GM21381 (cell line): ENCODE data around the gene TACR3.
"Not testable (repeated sequence)": the region's sequence is repeated elsewhere in the genome, so short reads cannot be mapped to it uniquely, and the experiment has no call there.

Source experiments
- ATAC-seq: cut with Tn5 transposase; IDR thresholded peaks from one replicate; pipeline ENCODE4 v1.9.1; 2021; ENCODE audit warnings: mild to moderate bottlenecking, moderate library complexity; ENCODE audit not compliant: unreplicated experiment

The TACR3 gene, protein sequence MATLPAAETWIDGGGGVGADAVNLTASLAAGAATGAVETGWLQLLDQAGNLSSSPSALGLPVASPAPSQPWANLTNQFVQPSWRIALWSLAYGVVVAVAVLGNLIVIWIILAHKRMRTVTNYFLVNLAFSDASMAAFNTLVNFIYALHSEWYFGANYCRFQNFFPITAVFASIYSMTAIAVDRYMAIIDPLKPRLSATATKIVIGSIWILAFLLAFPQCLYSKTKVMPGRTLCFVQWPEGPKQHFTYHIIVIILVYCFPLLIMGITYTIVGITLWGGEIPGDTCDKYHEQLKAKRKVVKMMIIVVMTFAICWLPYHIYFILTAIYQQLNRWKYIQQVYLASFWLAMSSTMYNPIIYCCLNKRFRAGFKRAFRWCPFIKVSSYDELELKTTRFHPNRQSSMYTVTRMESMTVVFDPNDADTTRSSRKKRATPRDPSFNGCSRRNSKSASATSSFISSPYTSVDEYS

DNA sequence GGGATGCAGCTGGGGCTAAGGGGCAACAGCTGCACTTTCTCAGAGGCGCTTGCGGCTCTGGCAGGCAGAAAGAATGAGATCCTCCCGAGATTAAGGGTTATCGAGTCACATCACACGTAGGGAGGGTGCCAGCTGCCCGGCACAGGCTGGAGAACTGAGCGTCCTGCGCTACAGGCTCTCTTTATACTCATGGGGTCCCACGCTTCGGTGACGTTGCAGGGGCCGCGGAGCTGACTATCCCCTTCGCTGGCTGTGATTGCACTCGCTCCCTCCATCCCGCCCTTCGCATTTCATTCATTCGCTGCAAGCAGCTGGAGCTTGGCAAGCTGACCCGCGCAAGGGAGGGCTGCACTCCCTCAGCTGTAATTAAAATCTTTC is at the start of gene TACR3:
TSS of gene TACR3 (minus strand) at position 156 of the 378 bp plus-strand sequence. CDS start 310 bp downstream, outside the sequence.
- ATAC-seq = no peak

DNA sequence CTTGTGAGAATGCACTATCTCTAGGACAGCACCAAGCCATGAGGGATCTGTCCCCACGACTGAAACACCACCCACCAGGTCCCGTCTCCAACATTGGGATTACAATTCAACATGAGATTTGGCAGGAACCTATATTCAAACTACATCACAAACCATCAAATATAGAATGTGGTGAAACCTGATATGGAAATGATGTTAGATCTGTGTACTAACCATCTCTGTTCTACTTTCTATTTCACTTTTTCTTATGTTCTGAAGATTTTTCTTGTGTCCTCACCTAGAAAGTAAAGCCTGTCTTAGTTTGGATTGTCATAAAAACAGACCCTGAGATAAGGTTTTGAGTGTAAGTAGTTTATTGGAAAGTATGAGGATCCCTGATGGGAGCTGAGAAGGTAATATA is 37.8 kb upstream of the TACR3 start:
- ATAC-seq = no peak

DNA sequence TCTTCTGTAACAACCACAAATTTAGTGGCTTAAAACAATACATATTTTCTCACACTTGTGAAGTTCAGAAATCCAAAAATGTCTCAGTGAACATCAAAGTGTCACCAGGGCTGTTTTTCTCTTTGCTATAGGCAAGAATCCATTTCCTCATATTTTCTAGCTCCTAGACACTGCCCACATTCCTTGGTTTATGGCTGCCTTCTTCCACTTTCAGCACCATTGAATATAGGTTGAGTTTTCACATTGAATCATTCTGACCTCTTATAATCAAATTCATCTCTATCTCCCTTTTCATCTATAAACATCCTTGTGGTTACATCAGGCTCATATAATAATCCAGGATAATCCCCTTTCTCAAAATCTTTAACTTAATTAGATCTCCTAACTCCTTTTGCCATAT is 37.0 kb upstream of the TACR3 start:
- no peak for ATAC-seq

DNA sequence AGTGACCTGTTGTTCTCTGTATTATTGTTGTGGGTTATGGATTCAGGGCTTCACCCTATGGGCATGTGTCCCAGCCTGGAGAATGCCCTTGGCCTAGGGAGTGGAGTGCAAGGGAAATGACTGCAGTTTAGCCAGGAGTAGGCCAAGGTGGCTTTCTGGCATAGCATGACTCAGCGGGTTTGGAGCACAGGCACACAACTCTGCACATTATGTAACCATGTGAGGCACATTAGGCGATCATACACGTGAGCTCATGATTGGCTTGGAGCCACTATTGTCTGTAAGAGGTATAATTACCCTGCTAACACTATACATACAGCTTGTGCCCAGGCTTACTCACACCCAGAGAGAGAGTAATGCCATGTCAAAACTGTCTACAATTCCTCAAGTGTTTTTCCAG is 35.1 kb upstream of the TACR3 start:
- no peak for ATAC-seq

DNA sequence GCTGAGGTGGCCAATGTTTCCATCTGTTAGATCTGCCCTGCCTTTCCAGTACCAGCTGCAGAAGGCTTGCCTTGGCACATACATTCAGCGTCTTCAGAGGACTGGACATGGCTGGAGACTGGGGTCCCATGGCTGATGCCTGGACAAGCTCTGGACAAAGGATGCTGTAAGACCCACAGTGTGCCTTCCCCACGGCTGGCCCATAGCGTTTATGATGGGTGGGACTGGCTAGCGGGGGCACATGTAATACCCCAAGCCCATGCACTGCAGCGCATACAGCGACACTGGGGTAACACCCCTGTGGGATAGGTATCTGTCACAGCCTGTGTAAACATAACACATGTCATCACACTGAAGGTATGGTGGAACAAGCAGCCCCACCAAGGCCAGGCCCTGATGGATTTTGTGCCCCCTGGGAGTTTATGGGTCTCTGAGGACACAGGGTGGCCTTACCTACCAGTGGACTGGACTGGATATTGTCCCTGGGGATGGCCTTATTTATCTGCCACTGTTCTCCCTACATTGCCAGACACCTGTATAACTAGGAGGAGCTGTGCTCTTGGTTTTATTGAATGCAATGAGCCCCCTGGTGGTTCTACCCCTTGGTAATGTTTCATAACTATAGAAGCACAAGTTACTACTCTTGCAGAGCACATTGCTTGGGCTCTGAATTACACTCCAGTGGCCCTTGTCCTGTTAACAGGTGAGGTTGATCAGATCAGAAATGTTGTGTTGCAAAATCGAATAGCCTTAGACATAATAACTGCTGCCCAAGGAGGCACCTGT is 34.3 kb upstream of the TACR3 start:
- no peak for ATAC-seq

DNA sequence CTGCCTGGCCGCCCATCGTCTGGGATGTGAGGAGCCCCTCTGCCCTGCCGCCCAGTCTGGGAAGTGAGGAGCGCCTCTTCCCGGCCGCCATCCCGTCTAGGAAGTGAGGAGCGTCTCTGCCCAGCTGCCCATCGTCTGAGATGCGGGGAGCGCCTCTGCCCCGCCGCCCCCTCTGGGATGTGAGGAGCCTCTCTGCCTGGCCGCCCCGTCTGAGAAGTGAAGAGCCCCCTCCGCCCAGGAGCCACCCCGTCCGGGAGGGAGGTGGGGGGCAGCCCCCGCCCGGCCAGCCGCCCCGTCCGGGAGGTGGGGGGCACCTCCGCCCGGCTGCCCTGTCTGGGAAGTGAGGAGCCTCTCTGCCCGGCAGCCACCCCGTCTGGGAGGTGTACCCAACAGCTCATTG is 3.4 kb upstream of the TACR3 start:
- ATAC-seq = not testable (repeated sequence)

DNA sequence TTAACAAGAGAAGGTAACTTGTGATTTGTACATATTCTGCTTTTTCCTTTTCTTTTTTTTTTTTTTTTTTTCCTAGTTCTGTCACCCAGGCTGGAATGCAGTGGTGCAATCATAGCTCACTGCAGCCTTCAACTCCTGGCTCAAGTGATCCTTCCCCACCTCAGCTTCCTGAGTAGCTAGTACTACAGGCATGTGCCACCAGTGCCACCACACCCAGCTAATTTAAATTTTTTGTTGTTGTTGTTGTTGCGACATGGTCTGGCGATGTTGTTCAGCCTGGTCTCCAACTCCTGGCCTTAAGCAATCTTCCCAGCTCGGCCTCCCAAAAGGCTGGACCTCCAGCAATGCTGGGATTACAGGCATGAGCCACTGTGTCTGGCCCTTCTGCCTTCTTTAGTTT is 1.5 kb upstream of the TACR3 start:
- no peak for ATAC-seq

DNA sequence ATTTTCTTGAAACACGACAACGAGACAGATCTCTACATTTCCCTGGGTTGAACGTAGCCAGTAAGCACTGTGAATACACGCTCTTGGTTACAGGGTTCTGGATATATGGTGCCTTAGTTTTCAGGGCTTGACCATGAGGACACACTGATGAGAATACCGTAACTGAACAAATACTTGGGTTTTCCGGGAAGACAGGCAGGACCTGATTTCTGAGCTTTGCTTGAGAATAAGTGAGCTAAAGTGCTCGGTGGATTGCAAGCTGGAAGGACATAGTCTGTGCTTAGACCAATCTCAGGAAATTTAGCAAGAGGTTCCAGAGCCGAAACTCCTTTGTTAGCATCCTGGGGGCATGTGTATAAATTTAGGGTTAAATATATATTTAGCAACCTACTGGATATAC is 876 bp upstream of the TACR3 start:
- no peak for ATAC-seq

DNA sequence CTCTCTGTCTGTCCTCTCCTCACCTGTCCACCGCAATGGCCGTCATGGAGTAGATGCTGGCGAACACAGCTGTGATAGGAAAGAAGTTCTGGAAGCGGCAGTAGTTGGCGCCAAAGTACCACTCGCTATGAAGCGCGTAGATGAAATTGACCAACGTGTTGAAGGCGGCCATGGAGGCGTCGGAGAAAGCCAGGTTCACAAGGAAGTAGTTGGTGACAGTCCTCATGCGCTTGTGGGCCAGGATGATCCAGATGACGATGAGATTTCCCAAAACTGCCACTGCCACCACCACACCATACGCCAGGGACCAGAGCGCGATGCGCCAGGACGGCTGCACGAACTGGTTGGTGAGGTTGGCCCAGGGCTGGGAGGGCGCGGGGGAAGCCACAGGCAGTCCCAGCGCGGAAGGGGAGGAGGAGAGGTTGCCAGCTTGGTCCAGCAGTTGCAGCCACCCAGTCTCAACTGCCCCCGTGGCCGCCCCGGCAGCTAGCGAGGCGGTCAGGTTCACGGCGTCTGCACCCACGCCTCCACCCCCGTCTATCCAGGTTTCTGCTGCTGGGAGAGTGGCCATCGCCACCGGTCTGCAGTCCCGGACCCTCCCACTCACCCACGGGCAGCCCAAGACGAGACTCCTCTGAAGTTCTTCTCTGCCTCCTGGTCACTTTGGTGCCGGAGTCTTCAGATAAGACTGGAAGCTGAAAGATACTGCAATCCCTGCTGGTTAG is 518 bp downstream of the TACR3 start:
- ATAC-seq = no peak

DNA sequence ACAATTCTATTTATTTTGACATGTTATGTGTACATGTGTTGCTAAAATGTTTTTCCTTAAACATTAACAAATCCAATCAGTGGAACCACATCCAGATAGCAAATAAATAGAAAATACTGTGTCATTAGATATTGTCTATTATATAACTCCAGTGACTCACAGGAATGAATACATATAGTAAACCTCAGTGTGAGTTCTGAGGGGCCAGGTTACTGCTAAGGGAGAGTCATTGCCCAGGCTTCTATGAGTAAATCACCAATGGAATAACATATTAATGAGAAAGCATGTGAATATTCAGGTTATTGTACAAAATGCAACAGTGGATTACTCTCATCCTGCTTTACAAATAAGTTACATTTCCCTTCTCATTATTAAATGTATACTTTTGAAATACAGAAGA is 27.2 kb downstream of the TACR3 start:
- no peak for ATAC-seq

DNA sequence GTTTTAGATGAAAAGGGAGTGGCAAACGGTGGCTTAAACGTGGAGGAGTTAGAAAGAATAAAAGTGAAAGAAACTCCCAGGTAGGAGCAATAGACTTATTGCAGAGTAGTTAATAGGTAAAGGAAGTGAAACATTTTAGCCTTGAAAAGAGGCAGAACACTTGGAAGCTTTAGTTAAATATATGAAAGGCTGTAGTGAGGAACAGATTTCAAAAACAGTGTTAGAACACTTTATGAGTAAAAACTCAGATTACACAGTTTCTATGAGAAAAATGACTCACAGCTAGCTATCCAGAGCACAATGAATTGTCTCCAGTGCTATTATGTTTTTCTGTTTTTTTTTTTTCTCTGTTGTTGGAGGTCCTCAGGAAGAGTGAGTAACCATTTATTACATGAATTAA is 45.8 kb downstream of the TACR3 start:
- ATAC-seq = no peak

DNA sequence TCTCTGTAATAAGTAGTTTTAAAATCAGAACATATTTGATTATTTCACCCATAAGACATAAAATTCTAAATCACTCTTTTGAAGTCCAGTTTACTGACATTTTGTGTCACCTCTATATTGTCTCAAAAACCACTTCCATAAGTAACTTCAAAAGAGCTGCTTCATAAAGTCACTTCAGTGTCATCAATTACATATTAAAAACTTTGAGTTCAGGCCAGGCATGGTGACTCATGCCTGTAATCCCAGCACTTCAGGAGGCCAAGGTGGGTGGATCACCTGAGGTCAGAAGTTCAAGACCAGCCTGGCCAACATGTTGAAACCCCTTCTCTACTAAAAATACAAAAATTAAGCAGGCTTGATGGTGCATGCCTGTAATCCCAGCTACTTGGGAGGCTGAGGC is 53.0 kb downstream of the TACR3 start:
- ATAC-seq = not testable (repeated sequence)

DNA sequence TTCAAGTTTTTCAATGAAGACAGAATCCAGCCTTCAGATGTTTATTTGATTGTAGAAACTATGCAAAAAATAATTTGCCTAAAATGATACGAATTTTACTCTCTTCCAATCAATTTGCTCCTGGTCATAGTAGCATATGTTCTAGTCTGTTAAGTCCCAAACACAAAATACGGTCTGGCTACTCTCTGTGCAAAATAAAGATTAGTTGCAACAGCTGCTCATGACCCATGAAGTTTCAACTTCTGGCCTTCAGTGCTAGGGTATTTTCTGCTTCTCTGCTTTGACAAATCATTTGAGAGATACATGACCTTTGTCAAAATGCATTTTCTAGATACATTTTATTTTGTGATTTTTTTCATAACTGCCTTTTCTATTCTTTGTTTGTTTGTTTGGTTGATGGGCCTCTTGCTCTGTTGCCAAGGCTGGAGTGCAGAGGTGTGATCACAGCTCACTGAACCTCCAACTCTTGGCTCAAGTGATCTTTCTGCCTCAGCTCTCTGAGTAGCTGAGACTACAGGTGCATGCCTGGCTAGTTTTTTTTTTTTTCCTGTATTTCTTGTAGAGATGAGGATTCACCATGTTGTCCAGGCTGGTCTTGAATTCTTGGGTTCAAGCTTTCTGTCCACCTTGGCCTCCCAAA is 55.2 kb downstream of the TACR3 start:
- no peak for ATAC-seq

DNA sequence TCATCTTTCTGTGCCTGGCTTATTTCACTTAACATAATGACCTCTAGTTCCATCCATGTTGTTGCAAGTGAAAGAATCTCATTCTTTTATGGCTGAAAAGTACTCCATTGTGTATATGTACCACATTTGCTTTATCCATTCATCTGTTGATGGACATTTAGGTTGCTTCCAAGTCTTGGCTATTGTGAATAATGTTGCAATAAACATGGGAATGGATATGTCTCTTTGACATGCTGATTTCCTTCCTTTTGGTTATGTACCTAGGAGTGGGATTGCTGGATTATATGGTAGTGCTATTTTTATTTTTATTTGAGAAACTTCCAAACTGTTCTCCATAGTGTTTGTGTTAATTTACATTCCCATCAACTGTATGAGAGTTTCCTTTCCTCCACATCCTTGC is 71.2 kb downstream of the TACR3 start:
- ATAC-seq = no peak

DNA sequence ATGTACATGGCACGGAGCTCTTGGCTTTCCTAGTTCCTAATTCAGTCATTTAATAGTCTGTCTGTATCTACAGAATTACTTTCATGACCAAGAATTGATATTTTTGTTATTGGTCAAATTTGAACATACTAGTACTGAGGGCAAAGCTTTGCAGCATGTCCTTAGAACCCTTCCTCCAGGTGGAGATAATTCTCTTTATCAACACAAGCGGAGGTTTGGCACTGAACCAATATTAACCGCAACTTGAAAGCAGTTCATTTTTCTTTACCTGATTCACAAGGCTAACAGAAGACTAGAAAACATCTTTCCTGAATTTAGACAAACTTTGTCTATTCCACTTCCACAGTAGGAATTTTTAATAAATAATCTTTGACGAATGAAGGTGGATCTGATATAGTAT is 73.8 kb downstream of the TACR3 start:
- no peak for ATAC-seq

DNA sequence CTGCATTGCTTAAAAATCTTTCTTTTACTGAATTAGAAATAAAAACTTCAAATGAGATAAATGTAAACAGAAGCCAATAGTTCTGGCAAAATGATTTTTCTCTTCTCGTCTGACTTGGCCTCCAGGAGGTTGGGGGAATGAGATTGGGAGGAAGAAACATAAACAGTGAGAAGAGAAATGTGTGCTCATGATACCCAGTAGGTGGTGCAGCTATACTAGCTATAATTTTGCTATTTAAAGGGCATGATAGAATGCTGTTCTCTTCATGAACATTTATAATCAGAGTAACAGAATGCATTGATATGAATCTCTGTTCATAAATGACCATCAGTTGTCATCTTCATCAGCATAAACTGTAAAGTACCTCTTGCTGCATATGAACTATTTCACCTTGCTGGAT is 85.5 kb downstream of the TACR3 start:
- no peak for ATAC-seq

DNA sequence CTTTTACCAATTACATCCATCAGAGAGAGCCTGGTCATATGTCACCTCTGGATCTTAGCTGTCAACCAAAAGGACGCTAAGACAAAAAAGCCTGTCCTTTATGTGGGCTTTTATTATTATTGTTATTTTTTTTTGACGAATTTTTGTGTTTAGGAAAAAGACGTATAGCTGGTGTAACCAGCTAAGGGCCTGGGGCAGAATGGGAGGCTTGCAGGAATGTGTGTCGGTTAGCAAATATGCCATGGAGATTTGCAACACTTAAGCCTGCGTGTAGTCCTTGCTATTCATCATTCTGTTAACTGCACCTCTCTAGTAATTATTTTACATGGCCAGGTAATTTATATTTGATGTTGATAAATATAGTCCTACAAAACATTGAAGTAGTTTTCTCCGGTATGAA is 93.5 kb downstream of the TACR3 start:
- no peak for ATAC-seq

DNA sequence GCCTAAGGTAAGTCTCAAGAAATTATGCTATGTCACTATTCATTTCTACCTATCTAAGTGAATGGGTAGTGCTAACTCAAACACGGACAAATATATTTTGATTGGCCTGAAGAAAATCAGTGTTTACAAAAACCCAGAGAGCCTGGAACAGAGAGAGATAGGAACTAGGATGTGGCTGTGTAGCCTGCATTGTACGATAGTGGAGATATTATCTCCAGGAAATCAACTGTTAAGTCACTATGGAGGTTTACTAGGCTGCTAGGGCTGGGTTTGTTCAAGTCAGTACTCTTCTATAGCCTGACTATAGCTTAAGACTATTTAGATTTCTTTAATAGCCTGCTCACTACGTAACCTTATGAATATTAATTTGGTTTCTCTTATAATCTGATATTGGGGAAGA is 127.9 kb downstream of the TACR3 start:
- no peak for ATAC-seq

DNA sequence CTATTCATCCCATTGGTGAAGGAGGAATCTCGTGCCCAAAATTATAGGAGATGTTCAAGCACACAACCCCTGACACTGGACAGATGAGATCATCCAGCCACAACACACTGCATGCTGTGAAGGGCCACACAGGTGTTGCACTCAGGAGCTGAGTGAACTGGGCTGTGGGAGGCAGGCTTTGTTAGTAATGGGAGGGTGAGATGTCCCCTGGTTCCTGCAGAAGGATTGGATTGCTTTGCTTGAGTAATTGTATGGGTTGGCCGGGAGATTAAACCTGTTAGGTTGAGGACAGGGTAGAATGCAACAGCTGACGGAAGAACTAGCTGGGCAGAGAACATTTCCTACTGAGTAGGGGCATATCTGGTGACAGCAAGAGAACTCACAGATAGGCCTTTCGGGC is 152.2 kb downstream of the TACR3 start:
- ATAC-seq = no peak

DNA sequence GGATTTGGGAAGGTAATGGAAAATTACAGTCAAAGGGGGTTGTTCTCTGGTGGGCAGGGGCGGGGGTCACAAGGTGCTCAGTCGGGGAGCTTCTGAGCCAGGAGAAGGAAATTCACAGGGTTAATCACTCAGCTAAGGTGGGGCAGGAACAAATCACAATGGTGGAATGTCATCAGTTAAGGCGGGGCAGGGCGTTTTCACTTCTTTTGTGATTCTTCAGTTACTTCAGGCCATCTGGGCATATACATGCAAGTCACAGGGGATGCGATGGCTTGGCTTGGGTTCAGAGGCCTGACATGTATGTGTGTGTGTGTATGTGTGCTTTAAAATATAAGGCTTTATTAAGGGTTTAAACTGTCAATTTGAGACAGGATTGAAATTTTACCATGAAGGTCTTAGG is 160.6 kb downstream of the TACR3 start:
- ATAC-seq = not testable (repeated sequence)
